CD4-positive, alpha-beta T cell (primary cell): ENCODE measurements around the gene ADCY10. TPM values are rescaled to one million over a fixed set of nuclear protein-coding genes. Genes with fewer than 3 reads are reported as not detected.

Source experiments
- ATAC-seq: fragments of 200-7000 bp; cut with Tn5 transposase; one replicate; pipeline ENCODE4 v1.10.0; 2022; ENCODE audit warnings: mild to moderate bottlenecking; ENCODE audit not compliant: poor library complexity
- CTCF ChIA-PET: fragments of 350-600 bp; sonication (Branson Sonifier 250); formaldehyde crosslinking; loops from one replicate; lab custom pipeline; 2021; ENCODE audit warnings: antibody characterized with exemption, inconsistent platforms; lab: Charles Lee
- POLR2A ChIA-PET: fragments of 350-600 bp; sonication (Branson Sonifier 250); formaldehyde crosslinking; loops from one replicate; lab custom pipeline; 2021; ENCODE audit warnings: antibody characterized with exemption, inconsistent platforms; lab: Charles Lee
- DNase-seq, 14 experiments: peaks; one replicate each; pipeline ENCODE4 v3.0.0-alpha.2; 2013 to 2020; ENCODE audit warnings: mixed read lengths in 2 of 14
- H3K27ac ChIP-seq, 2 donors: one replicate each; pipeline versions ENCODE4 v1.5.1 to v1.7.0; 2013; ENCODE audit warnings: low read length in 2 of 2, low read depth in 1 of 2, mild to moderate bottlenecking in 1 of 2
- H3K27me3 ChIP-seq, 2 experiments: 1 replicate in 1 of 2; 2 replicates in 1 of 2; pipeline versions ENCODE4 v1.6.1 to v1.7.0; 2013; ENCODE audit warnings: low read length in 2 of 2, control low read depth in 1 of 2, mild to moderate bottlenecking in 1 of 2, moderate library complexity in 1 of 2; ENCODE audit not compliant: insufficient read depth in 2 of 2, control insufficient read depth in 1 of 2
- H3K36me3 ChIP-seq: one replicate; pipeline ENCODE4 v1.6.1; 2013; ENCODE audit warnings: low read length, control low read depth; ENCODE audit not compliant: insufficient read depth
- H3K4me1 ChIP-seq: one replicate; pipeline ENCODE4 v1.6.1; 2013; ENCODE audit warnings: low read length, control low read depth; ENCODE audit not compliant: insufficient read depth
- H3K4me3 ChIP-seq: one replicate; pipeline ENCODE4 v1.5.1; 2013; ENCODE audit warnings: mild to moderate bottlenecking, low read length, moderate library complexity
- H3K9me3 ChIP-seq, 2 experiments: 1 replicate in 1 of 2; 2 replicates in 1 of 2; pipeline versions ENCODE4 v1.6.1 to v1.7.0; 2013; ENCODE audit warnings: low read length in 2 of 2, mild to moderate bottlenecking in 2 of 2, control low read depth in 1 of 2, moderate library complexity in 1 of 2; ENCODE audit not compliant: control insufficient read depth in 1 of 2, insufficient read depth in 1 of 2
- H3K27ac Mint-ChIP-seq: one replicate; pipeline ENCODE4 v1.8.0; 2020; ENCODE audit warnings: mixed read lengths
- H3K27me3 Mint-ChIP-seq: one replicate; pipeline ENCODE4 v1.8.0; 2021; ENCODE audit warnings: mixed read lengths
- H3K36me3 Mint-ChIP-seq: one replicate; pipeline ENCODE4 v1.8.0; 2021; ENCODE audit warnings: low read depth, mixed read lengths
- H3K4me1 Mint-ChIP-seq: one replicate; pipeline ENCODE4 v1.8.0; 2021; ENCODE audit warnings: low read depth, mixed read lengths
- H3K4me3 Mint-ChIP-seq: one replicate; pipeline ENCODE4 v1.8.0; 2020; ENCODE audit warnings: mild to moderate bottlenecking, mixed read lengths
- H3K9me3 Mint-ChIP-seq: one replicate; pipeline ENCODE4 v1.8.0; 2020; ENCODE audit warnings: mixed read lengths
- CTCF ChIP-seq: fragments of 200-600 bp; IDR thresholded peaks from one replicate; pipeline ENCODE4 v1.8.0; 2022; ENCODE audit warnings: antibody characterized with exemption, mild to moderate bottlenecking
- intact Hi-C, 2 experiments: fragments of 100-400 bp; cut with DNase I in 1 of 2; cut with micrococcal nuclease in 1 of 2; formaldehyde crosslinking; loops; one replicate each; pipeline versions ENCODE4 v1.15.1 to v1.9.0; 2023 to 2025; cut with DNase I, micrococcal nuclease
- total RNA-seq, 174 experiments: library from RNA in 2 of 174; stranded (reverse) in 2 of 174; gene quantifications; one replicate each; pipeline ENCODE4 v1.2.3 and lab custom pipeline; 2021 to 2026

The ADCY10 gene
- total RNA-seq, 2 experiments from 2014 or later = 0.11 to 0.52 TPM

GRCh38 chr1:167781558-167781957, 132.4 kb downstream of the ADCY10 start:
- CTCF ChIA-PET = no interaction called here
- no peaks in the 10 kb centered on the region for H3K4me1 ChIP-seq
- intact Hi-C loops = no loop called here
- TF ChIP-seq CTCF = no peak
- H3K9me3 ChIP-seq = no peaks in the 10 kb centered on the region
- Mint-ChIP-seq H3K36me3 (peaks cover 26% of the 10 kb centered on the region), H3K9me3 (peaks cover 2% of the 10 kb centered on the region), H3K4me1 (peaks cover 11% of the 10 kb centered on the region), H3K27me3 (no peaks in the 10 kb centered on the region), H3K4me3 (no peak overlapping the region), H3K27ac (no peak overlapping the region)
- no peaks in the 10 kb centered on the region for H3K27me3 ChIP-seq
- H3K27ac ChIP-seq = no peak overlapping the region
- DNase-seq (no peak), ATAC-seq (no peak)
- no peak overlapping the region for H3K4me3 ChIP-seq
- no peaks in the 10 kb centered on the region for H3K36me3 ChIP-seq
- POLR2A ChIA-PET = no interaction called here

GRCh38 chr1:167777269-167777650, 136.7 kb downstream of the ADCY10 start:
- intact Hi-C loops = no loop called here
- Histone ChIP-seq H3K4me1 (no peaks in the 10 kb centered on the region), H3K36me3 (no peaks in the 10 kb centered on the region), H3K4me3 (no peak overlapping the region), H3K9me3 (no peaks in the 10 kb centered on the region), H3K27me3 (no peaks in the 10 kb centered on the region), H3K27ac (no peak overlapping the region)
- H3K4me1 Mint-ChIP-seq = peaks cover 13% of the 10 kb centered on the region
- peak overlapping the region; percentile 19 for H3K27ac Mint-ChIP-seq
- DNase-seq (no peak), ATAC-seq (no peak)
- no peak for TF ChIP-seq CTCF
- peaks cover 2% of the 10 kb centered on the region for H3K9me3 Mint-ChIP-seq
- H3K36me3 Mint-ChIP-seq = peaks cover 44% of the 10 kb centered on the region
- ChIA-PET POLR2A (no interaction called here), CTCF (no interaction called here)
- no peak overlapping the region for H3K4me3 Mint-ChIP-seq
- H3K27me3 Mint-ChIP-seq = no peaks in the 10 kb centered on the region

- intact Hi-C loops = no loop called here
These were observed 137.2 kb downstream of the ADCY10 start for GRCh38 chr1:167776616-167777268.

More at GRCh38 chr1:167776616-167777268, 137.2 kb downstream of the ADCY10 start:
- Histone ChIP-seq H3K27ac (no peak overlapping the region), H3K4me1 (no peaks in the 10 kb centered on the region), H3K27me3 (no peaks in the 10 kb centered on the region), H3K36me3 (no peaks in the 10 kb centered on the region), H3K9me3 (peaks cover 0 to 3% of the 10 kb centered on the region in 2 experiments), H3K4me3 (no peak overlapping the region)
- no peak for DNase-seq
- H3K36me3 Mint-ChIP-seq = peaks cover 44% of the 10 kb centered on the region
- no peak overlapping the region for H3K4me3 Mint-ChIP-seq
- no peak for ATAC-seq
- H3K4me1 Mint-ChIP-seq = peaks cover 13% of the 10 kb centered on the region
- POLR2A ChIA-PET = no interaction called here
- no peaks in the 10 kb centered on the region for H3K27me3 Mint-ChIP-seq
- CTCF ChIA-PET = no interaction called here
- TF ChIP-seq CTCF = no peak
- H3K9me3 Mint-ChIP-seq = no peaks in the 10 kb centered on the region
- H3K27ac Mint-ChIP-seq = peak overlapping the region; percentile 19
